Chondrocyte (in vitro differentiated cells): ENCODE results near the gene MED29. TPM values are rescaled to one million over a fixed set of nuclear protein-coding genes. Genes with fewer than 3 reads are reported as not detected.

Experiments used
- DNase-seq: peaks from one replicate; pipeline ENCODE4 v3.0.0; 2021; ENCODE audit warnings: mixed read lengths, low spot score
- H3K27ac Mint-ChIP-seq: one replicate; pipeline ENCODE4 v1.8.0; 2021; ENCODE audit warnings: mild to moderate bottlenecking, moderate library complexity, mixed read lengths; ENCODE audit not compliant: unreplicated experiment
- H3K27me3 Mint-ChIP-seq: 2 replicates; pipeline ENCODE4 v1.8.0; 2021; ENCODE audit warnings: low read depth, mixed read lengths
- H3K36me3 Mint-ChIP-seq: 2 replicates; pipeline ENCODE4 v1.8.0; 2021; ENCODE audit warnings: low read depth, mixed read lengths
- H3K4me1 Mint-ChIP-seq: 2 replicates; pipeline ENCODE4 v1.8.0; 2021; ENCODE audit warnings: low read depth, mild to moderate bottlenecking, mixed read lengths
- H3K4me3 Mint-ChIP-seq: one replicate; pipeline ENCODE4 v1.8.0; 2021; ENCODE audit warnings: mild to moderate bottlenecking, moderate library complexity, mixed read lengths; ENCODE audit not compliant: unreplicated experiment
- H3K9me3 Mint-ChIP-seq: 2 replicates; pipeline ENCODE4 v1.8.0; 2021; ENCODE audit warnings: low read depth, mixed read lengths
- total RNA-seq: library from RNA; stranded (reverse); gene quantifications from 3 replicates; pipeline ENCODE4 v1.2.1, GENCODE V29; 2021
- TF ChIP-seq, protein P1 (sequence below): fragments of 200-600 bp; sonication (generic); IDR thresholded peaks from 2 replicates; pipeline ENCODE4 v1.5.0; 2021; ENCODE audit warnings: antibody characterized with exemption, mild to moderate bottlenecking, moderate library complexity

Gene MED29
- total RNA-seq, 1 donor from 2014 or later = 28.7 TPM

DNA sequence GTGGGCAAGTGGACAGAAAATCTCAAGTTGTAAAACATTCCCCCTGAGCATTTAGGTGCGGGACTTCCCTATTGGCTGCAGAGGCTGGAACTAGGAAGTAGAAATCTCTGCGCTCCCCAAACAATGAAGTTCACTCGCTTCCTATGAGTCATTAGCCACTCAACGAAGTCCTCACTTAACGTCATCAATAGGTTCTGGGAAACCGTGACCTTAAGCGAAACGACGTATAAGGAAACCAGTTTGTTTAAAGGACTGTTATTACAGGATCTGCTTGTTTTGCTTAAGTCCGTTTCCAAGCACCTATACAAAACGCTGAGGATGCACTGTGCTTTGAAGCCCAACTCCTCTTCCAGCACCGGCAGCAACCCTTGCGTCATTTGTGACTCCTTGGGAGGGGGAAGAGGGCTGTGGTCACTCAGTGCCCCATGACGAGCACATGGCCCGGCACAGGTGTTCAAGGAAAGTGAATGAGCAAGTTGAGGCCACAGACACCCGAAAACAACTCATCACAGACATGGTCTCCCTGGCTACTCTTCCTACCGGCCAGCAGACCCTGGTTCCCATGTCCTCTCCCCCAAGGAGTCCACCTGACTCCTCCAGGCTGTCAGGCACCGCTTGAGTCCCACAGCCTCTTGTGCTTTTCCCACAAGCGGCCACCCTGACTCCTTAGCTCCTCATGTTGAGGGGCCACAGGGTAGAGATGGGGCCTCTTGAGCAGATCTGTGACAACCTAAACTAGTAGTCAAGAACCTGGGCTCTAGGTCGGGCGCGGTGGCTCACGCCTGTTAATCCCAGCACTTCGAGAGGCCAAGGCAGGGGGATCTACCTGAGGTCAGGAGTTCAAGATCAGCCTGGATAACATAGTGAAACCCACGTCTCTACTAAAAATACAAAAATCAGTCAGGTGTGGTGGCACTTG lies 39.8 kb downstream of the MED29 start:
- Mint-ChIP-seq H3K27ac (peak overlapping the region; percentile 90), H3K4me3 (no peak overlapping the region), H3K27me3 (no peaks in the 10 kb centered on the region), H3K9me3 (peaks cover 3% of the 10 kb centered on the region), H3K36me3 (peaks cover 18% of the 10 kb centered on the region), H3K4me1 (peaks cover 62% of the 10 kb centered on the region)
- TF ChIP-seq, protein P1, sequence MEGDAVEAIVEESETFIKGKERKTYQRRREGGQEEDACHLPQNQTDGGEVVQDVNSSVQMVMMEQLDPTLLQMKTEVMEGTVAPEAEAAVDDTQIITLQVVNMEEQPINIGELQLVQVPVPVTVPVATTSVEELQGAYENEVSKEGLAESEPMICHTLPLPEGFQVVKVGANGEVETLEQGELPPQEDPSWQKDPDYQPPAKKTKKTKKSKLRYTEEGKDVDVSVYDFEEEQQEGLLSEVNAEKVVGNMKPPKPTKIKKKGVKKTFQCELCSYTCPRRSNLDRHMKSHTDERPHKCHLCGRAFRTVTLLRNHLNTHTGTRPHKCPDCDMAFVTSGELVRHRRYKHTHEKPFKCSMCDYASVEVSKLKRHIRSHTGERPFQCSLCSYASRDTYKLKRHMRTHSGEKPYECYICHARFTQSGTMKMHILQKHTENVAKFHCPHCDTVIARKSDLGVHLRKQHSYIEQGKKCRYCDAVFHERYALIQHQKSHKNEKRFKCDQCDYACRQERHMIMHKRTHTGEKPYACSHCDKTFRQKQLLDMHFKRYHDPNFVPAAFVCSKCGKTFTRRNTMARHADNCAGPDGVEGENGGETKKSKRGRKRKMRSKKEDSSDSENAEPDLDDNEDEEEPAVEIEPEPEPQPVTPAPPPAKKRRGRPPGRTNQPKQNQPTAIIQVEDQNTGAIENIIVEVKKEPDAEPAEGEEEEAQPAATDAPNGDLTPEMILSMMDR = no peak
- no peak for DNase-seq

DNA sequence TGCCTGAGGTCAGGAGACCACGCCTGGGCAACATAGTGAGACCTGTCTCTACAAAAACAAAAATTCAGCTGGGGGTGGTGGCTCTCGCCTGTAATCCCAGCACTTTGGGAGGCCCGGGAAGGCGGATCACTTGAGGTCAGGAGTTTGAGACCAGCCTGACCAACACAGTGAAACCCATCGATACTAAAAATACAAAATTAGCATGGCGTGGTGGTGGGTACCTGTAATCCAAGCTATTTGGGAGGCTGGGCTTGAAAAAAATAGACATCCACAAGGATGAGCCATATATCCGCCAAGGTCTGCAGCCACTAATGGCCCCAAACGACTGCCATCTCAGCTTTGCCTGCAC lies 41.5 kb downstream of the MED29 start:
- DNase-seq = no peak
- H3K27ac Mint-ChIP-seq = peak overlapping the region; percentile 69
- H3K36me3 Mint-ChIP-seq = peaks cover 15% of the 10 kb centered on the region
- no peak overlapping the region for H3K4me3 Mint-ChIP-seq
- peaks cover 3% of the 10 kb centered on the region for H3K9me3 Mint-ChIP-seq
- peaks cover 60% of the 10 kb centered on the region for H3K4me1 Mint-ChIP-seq
- TF ChIP-seq, protein P1 = no peak
- H3K27me3 Mint-ChIP-seq = no peaks in the 10 kb centered on the region

DNA sequence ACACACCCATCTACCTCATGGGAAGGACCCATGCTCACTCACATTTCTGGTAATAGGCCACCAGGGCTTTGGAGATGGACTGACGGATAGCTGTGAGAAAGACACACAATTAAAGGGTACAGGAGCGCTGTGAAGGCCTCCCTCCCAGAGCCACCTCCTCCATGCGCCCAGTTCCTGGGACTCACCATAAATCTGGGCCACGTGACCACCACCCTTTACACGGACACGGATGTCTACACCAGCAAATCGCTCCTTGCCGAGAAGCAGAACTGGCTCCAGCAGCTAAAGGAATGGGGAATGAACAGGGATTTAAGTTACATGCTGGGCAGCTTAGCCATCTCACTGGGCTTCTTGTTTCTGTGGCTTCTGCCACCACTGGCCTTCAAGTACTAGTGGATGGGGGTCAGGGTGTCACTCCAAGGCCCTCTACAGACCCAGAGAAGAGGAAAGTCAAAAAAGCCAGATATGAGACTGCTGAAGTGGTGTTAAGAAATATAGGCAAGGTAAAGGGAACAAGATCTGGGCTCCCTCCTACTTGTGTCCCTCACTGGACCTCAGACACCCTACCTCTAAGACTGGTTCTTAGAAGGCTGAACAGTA lies 42.4 kb downstream of the MED29 start:
- Mint-ChIP-seq H3K27ac (peak overlapping the region; percentile 49), H3K4me3 (peak overlapping the region; percentile 35), H3K36me3 (peaks cover 15% of the 10 kb centered on the region), H3K4me1 (peaks cover 50% of the 10 kb centered on the region), H3K27me3 (no peaks in the 10 kb centered on the region), H3K9me3 (no peaks in the 10 kb centered on the region)
- TF ChIP-seq, protein P1 = no peak
- DNase-seq = no peak

GRCh38 chr19:39434123-39435076 lies 43.2 kb downstream of the MED29 start:
- Mint-ChIP-seq H3K9me3 (no peaks in the 10 kb centered on the region), H3K27me3 (no peaks in the 10 kb centered on the region), H3K36me3 (peaks cover 15% of the 10 kb centered on the region), H3K4me1 (peaks cover 44% of the 10 kb centered on the region), H3K27ac (peak overlapping the region; percentile 98), H3K4me3 (peak overlapping the region; percentile 100)
- TF ChIP-seq, protein P1 = no peak
- DNase-seq = no peak
